HepG2 (cell line): ENCODE results near the gene ZMIZ1. TPM values are rescaled to one million over a fixed set of nuclear protein-coding genes. Genes with fewer than 3 reads are reported as not detected.

ENCODE experiments used
- BCLAF1 ChIP-seq: fragments of 450-650 bp; IDR thresholded peaks from 2 replicates; pipeline ENCODE4 v1.6.1; 2017; ENCODE audit warnings: mild to moderate bottlenecking
- HNRNPH1 ChIP-seq: fragments of 200-400 bp; formaldehyde crosslinking; optimal IDR thresholded peaks from 2 replicates; pipeline ENCODE3; 2017; ENCODE audit warnings: mild to moderate bottlenecking, low read depth, low read length
- KAT7 ChIP-seq: IDR thresholded peaks from 2 replicates; pipeline ENCODE4 v1.6.1; 2018; ENCODE audit warnings: borderline replicate concordance, missing compliant biosample characterization
- KDM1A ChIP-seq: IDR thresholded peaks from 2 replicates; pipeline ENCODE4 v1.6.1; 2016; ENCODE audit warnings: missing compliant biosample characterization
- KMT2A ChIP-seq: sonication (generic); formaldehyde crosslinking; IDR thresholded peaks from 2 replicates; pipeline ENCODE4 v1.4.0; 2020; ENCODE audit warnings: missing genetic modification reagents
- MXD1 ChIP-seq: sonication (generic); formaldehyde crosslinking; IDR thresholded peaks from 2 replicates; pipeline ENCODE4 v1.4.0; 2020; ENCODE audit warnings: mild to moderate bottlenecking, missing genetic modification reagents
- NFATC3 ChIP-seq: sonication (generic); formaldehyde crosslinking; IDR thresholded peaks from 2 replicates; pipeline ENCODE4 v1.5.1; 2020; ENCODE audit warnings: mild to moderate bottlenecking, missing genetic modification reagents
- POLR2A ChIP-seq, 2 experiments: IDR thresholded peaks; 2 replicates each; pipeline ENCODE4 v1.6.1; 2011; ENCODE audit warnings: low read depth in 2 of 2, low read length in 2 of 2, mild to moderate bottlenecking in 1 of 2, moderate library complexity in 1 of 2; ENCODE audit not compliant: insufficient read depth in 1 of 2
- RAD51 ChIP-seq: fragments of 450-650 bp; IDR thresholded peaks from 2 replicates; pipeline ENCODE4 v1.6.1; 2016; ENCODE audit warnings: borderline replicate concordance
- RFX5 ChIP-seq: IDR thresholded peaks from 2 replicates; pipeline ENCODE4 v1.6.1; 2011; ENCODE audit warnings: low read depth, low read length, improper control_type of control experiment
- SNRNP70 ChIP-seq: fragments of 200-400 bp; formaldehyde crosslinking; IDR thresholded peaks from 2 replicates; pipeline ENCODE4 v1.6.1; 2017; ENCODE audit warnings: mild to moderate bottlenecking, low read depth, low read length, moderate library complexity
- SP140L ChIP-seq: sonication (generic); formaldehyde crosslinking; IDR thresholded peaks from 2 replicates; pipeline ENCODE4 v1.4.0; 2020; ENCODE audit warnings: missing genetic modification reagents, borderline replicate concordance
- TCF12 ChIP-seq, 2 experiments: fragments of 450-650 bp in 1 of 2; sonication (generic) in 1 of 2; formaldehyde crosslinking in 1 of 2; IDR thresholded peaks; 2 replicates each; pipeline versions ENCODE4 v1.6.1 to v1.8.0; 2017 to 2022; ENCODE audit warnings: antibody characterized with exemption in 1 of 2, mild to moderate bottlenecking in 1 of 2, missing genetic modification reagents in 1 of 2, moderate library complexity in 1 of 2
- ZMYM2 ChIP-seq: sonication (generic); formaldehyde crosslinking; IDR thresholded peaks from 2 replicates; pipeline ENCODE4 v1.8.0; 2022; ENCODE audit warnings: mild to moderate bottlenecking, missing genetic modification reagents
- ZNF260 ChIP-seq: sonication (generic); formaldehyde crosslinking; IDR thresholded peaks from 2 replicates; pipeline ENCODE4 v1.4.0; 2020; ENCODE audit warnings: missing genetic modification reagents, low read depth, mild to moderate bottlenecking, borderline replicate concordance
- ZNF597 ChIP-seq: sonication (generic); formaldehyde crosslinking; IDR thresholded peaks from 2 replicates; pipeline ENCODE4 v1.5.0; 2020; ENCODE audit warnings: missing genetic modification reagents
- ZNF850 ChIP-seq: sonication (generic); formaldehyde crosslinking; conservative IDR thresholded peaks from 2 replicates; pipeline ENCODE4 v1.9.0; 2021; ENCODE audit warnings: mild to moderate bottlenecking, missing genetic modification reagents
- polyA plus RNA-seq, 8 experiments: library from polyadenylated mRNA; depleted of rRNA in 3 of 8; stranded (reverse) in 7 of 8; unstranded in 1 of 8; fragments of >200 nt; fragmentation: Illumina TruSeq in 4 of 8; extraction: Trizol in 4 of 8; gene quantifications; 2 replicates each; pipeline versions ENCODE4 v1.2.1 to v1.2.3, GENCODE V29; 2011 to 2016; ENCODE audit warnings: low read depth in 4 of 8, missing spikeins in 1 of 8, mixed read lengths in 1 of 8; ENCODE audit not compliant: insufficient read depth in 1 of 8
- total RNA-seq, 5 experiments: library from RNA; depleted of rRNA; stranded (reverse); fragments of >200 nt; fragmentation: Illumina TruSeq; extraction: Trizol; gene quantifications; 2 replicates each; pipeline ENCODE4 v1.2.3, GENCODE V29; 2016; ENCODE audit warnings: low read depth in 1 of 5
- TF ChIP-seq, protein P1 (sequence below): sonication (generic); formaldehyde crosslinking; IDR thresholded peaks from 2 replicates; pipeline ENCODE4 v1.4.0; 2020; ENCODE audit warnings: missing genetic modification reagents
- TF ChIP-seq, protein P2 (sequence below): sonication (generic); formaldehyde crosslinking; IDR thresholded peaks from 2 replicates; pipeline ENCODE4 v1.4.0; 2020; ENCODE audit warnings: missing genetic modification reagents
- TF ChIP-seq, protein P3 (sequence below): IDR thresholded peaks from 2 replicates; pipeline ENCODE4 v1.6.1; 2016; ENCODE audit warnings: mild to moderate bottlenecking

The ZMIZ1 gene
- total and polyA plus RNA-seq, 2 of the 13 experiments (the other 11 are each of a cell fraction or from before 2014, with no cell fraction given), result 5.3 to 10.2 TPM

GRCh38 chr10:79347226-79347893 lies 278.6 kb downstream of the ZMIZ1 start, which contains the start of gene PPIF (continued):
- no peak for TF ChIP-seq BCLAF1
- TF ChIP-seq, protein P1, sequence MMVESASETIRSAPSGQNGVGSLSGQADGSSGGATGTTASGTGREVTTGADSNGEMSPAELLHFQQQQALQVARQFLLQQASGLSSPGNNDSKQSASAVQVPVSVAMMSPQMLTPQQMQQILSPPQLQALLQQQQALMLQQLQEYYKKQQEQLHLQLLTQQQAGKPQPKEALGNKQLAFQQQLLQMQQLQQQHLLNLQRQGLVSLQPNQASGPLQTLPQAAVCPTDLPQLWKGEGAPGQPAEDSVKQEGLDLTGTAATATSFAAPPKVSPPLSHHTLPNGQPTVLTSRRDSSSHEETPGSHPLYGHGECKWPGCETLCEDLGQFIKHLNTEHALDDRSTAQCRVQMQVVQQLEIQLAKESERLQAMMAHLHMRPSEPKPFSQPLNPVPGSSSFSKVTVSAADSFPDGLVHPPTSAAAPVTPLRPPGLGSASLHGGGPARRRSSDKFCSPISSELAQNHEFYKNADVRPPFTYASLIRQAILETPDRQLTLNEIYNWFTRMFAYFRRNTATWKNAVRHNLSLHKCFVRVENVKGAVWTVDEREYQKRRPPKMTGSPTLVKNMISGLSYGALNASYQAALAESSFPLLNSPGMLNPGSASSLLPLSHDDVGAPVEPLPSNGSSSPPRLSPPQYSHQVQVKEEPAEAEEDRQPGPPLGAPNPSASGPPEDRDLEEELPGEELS, result no peak
- TF ChIP-seq KMT2A (CRISPR knock-in tag), result no peak; the same call in 1 of the 2 replicates
- TF ChIP-seq KDM1A (CRISPR knock-in tag), result no peak
- TF ChIP-seq, protein P2, sequence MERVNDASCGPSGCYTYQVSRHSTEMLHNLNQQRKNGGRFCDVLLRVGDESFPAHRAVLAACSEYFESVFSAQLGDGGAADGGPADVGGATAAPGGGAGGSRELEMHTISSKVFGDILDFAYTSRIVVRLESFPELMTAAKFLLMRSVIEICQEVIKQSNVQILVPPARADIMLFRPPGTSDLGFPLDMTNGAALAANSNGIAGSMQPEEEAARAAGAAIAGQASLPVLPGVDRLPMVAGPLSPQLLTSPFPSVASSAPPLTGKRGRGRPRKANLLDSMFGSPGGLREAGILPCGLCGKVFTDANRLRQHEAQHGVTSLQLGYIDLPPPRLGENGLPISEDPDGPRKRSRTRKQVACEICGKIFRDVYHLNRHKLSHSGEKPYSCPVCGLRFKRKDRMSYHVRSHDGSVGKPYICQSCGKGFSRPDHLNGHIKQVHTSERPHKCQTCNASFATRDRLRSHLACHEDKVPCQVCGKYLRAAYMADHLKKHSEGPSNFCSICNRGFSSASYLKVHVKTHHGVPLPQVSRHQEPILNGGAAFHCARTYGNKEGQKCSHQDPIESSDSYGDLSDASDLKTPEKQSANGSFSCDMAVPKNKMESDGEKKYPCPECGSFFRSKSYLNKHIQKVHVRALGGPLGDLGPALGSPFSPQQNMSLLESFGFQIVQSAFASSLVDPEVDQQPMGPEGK (CRISPR knock-in tag), result peak; percentile 65
- TF ChIP-seq MXD1 (CRISPR knock-in tag), result no peak; the same call in 1 of the 2 replicates
- no peak for TF ChIP-seq SP140L
- TF ChIP-seq RFX5, result no peak
- TF ChIP-seq, protein P3, sequence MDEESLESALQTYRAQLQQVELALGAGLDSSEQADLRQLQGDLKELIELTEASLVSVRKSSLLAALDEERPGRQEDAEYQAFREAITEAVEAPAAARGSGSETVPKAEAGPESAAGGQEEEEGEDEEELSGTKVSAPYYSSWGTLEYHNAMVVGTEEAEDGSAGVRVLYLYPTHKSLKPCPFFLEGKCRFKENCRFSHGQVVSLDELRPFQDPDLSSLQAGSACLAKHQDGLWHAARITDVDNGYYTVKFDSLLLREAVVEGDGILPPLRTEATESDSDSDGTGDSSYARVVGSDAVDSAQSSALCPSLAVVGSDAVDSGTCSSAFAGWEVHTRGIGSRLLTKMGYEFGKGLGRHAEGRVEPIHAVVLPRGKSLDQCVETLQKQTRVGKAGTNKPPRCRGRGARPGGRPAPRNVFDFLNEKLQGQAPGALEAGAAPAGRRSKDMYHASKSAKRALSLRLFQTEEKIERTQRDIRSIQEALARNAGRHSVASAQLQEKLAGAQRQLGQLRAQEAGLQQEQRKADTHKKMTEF (CRISPR knock-in tag), result no peak; the same call in 1 of the 2 replicates
- TF ChIP-seq RAD51, result no peak
- no peak for TF ChIP-seq SNRNP70
- TF ChIP-seq ZMYM2 (CRISPR knock-in tag), result no peak
- peak; percentile 97 to 98 for TF ChIP-seq POLR2A (IDR thresholded peaks at IDR 0.05; ENCODE audit: insufficient read depth in 1 of 2, low read depth in 2 of 2, low read length in 2 of 2)
- TF ChIP-seq HNRNPH1, result no peak
- no peak for TF ChIP-seq TCF12 (IDR thresholded peaks at IDR 0.05)
- TF ChIP-seq TCF12 (CRISPR knock-in tag; IDR thresholded peaks at IDR 0.05), result no peak
- TF ChIP-seq ZNF597 (CRISPR knock-in tag), result no peak
- TF ChIP-seq ZNF850 (CRISPR knock-in tag), result no peak
- no peak for TF ChIP-seq NFATC3 (CRISPR knock-in tag)
- TF ChIP-seq ZNF260, result no peak
- no peak for TF ChIP-seq KAT7 (CRISPR knock-in tag)
